ENCODE data around the gene ATP11A. TPM values are rescaled to one million over a fixed set of nuclear protein-coding genes. Genes with fewer than 3 reads are reported as not detected.

The ATP11A gene
- total RNA-seq, 2 donors from 2014 or later, result 15.8 to 19.6 TPM

GRCh38 chr13:112700291-112701060, 10.6 kb downstream of the ATP11A start:
- Histone ChIP-seq H3K4me1 (no peaks in the 10 kb centered on the region), H3K9ac (ENCODE audit: low read depth in 2 of 2, low read length in 2 of 2) (no peak overlapping the region), H3K27ac (no peak overlapping the region), H3K9me3 (no peaks in the 10 kb centered on the region), H3K27me3 (no peaks in the 10 kb centered on the region), H3K4me3 (no peak overlapping the region), H3K36me3 (no peaks in the 10 kb centered on the region)
- DNase-seq, result no peak
- TF ChIP-seq, protein P1, sequence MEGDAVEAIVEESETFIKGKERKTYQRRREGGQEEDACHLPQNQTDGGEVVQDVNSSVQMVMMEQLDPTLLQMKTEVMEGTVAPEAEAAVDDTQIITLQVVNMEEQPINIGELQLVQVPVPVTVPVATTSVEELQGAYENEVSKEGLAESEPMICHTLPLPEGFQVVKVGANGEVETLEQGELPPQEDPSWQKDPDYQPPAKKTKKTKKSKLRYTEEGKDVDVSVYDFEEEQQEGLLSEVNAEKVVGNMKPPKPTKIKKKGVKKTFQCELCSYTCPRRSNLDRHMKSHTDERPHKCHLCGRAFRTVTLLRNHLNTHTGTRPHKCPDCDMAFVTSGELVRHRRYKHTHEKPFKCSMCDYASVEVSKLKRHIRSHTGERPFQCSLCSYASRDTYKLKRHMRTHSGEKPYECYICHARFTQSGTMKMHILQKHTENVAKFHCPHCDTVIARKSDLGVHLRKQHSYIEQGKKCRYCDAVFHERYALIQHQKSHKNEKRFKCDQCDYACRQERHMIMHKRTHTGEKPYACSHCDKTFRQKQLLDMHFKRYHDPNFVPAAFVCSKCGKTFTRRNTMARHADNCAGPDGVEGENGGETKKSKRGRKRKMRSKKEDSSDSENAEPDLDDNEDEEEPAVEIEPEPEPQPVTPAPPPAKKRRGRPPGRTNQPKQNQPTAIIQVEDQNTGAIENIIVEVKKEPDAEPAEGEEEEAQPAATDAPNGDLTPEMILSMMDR (IDR thresholded peaks at IDR 0.05), result no peak
- intact Hi-C loops (cut with DNase I), result no loop called here

DNA sequence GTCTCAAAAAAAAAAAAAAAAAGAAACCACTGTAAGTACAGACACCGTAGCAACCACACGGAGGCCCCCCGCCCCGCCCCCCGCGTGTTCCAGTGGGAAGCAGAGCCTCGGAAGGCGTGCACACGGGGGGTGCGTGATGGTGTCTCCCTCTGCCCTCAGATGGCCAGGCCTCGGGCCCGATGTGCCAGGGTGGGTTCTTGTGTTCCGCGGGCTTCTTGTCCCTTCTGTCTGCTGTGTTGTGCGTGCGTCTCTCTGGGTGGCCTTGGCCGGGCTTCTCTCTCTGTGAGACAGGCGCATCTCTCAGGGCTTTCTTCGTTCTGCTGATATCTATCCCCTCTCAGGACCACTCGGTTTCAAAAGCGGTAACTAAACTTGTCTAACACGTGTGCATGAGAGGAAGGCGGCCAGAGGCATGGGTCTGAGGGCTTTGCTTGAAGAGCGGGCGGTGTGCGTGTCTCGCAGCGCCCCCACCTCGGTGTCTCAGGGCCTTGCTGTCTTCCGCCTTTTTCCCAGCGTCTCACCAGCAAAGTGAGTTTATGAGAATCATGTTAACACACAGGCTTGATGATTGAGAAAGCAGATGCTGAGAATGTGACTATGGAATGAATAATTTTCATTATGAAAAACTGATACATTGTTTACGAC, 12.6 kb downstream of the ATP11A start:
- Histone ChIP-seq H3K27ac (no peak overlapping the region), H3K9me3 (no peaks in the 10 kb centered on the region), H3K27me3 (no peaks in the 10 kb centered on the region), H3K4me1 (no peaks in the 10 kb centered on the region), H3K4me3 (no peak overlapping the region), H3K9ac (ENCODE audit: low read depth in 2 of 2, low read length in 2 of 2) (no peak overlapping the region), H3K36me3 (no peaks in the 10 kb centered on the region)
- TF ChIP-seq, protein P1 (IDR thresholded peaks at IDR 0.05), result no peak
- intact Hi-C loops (cut with DNase I), result no loop called here
- DNase-seq, result no peak

GRCh38 chr13:112702986-112703379, 13.1 kb downstream of the ATP11A start:
- Histone ChIP-seq H3K36me3 (no peaks in the 10 kb centered on the region), H3K27ac (no peak overlapping the region), H3K4me1 (no peaks in the 10 kb centered on the region), H3K9ac (ENCODE audit: low read depth in 2 of 2, low read length in 2 of 2) (no peak overlapping the region), H3K27me3 (no peaks in the 10 kb centered on the region), H3K9me3 (no peaks in the 10 kb centered on the region), H3K4me3 (no peak overlapping the region)
- no peak for DNase-seq
- TF ChIP-seq, protein P1 (IDR thresholded peaks at IDR 0.05), result no peak
- intact Hi-C loops (cut with DNase I), result no loop called here

- no peak for DNase-seq
- H3K4me1 ChIP-seq, result no peaks in the 10 kb centered on the region
- no peaks in the 10 kb centered on the region for H3K9me3 ChIP-seq
- TF ChIP-seq, protein P1 (IDR thresholded peaks at IDR 0.05), result no peak
- intact Hi-C loops (cut with DNase I), result no loop called here
- H3K27me3 ChIP-seq, result no peaks in the 10 kb centered on the region
- H3K9ac ChIP-seq (ENCODE audit: low read depth in 2 of 2, low read length in 2 of 2), result no peak overlapping the region
- H3K4me3 ChIP-seq, result no peak overlapping the region
- no peaks in the 10 kb centered on the region for H3K36me3 ChIP-seq
- H3K27ac ChIP-seq, result no peak overlapping the region
Measured at GRCh38 chr13:112703449-112704284, 13.8 kb downstream of the ATP11A start.

DNA sequence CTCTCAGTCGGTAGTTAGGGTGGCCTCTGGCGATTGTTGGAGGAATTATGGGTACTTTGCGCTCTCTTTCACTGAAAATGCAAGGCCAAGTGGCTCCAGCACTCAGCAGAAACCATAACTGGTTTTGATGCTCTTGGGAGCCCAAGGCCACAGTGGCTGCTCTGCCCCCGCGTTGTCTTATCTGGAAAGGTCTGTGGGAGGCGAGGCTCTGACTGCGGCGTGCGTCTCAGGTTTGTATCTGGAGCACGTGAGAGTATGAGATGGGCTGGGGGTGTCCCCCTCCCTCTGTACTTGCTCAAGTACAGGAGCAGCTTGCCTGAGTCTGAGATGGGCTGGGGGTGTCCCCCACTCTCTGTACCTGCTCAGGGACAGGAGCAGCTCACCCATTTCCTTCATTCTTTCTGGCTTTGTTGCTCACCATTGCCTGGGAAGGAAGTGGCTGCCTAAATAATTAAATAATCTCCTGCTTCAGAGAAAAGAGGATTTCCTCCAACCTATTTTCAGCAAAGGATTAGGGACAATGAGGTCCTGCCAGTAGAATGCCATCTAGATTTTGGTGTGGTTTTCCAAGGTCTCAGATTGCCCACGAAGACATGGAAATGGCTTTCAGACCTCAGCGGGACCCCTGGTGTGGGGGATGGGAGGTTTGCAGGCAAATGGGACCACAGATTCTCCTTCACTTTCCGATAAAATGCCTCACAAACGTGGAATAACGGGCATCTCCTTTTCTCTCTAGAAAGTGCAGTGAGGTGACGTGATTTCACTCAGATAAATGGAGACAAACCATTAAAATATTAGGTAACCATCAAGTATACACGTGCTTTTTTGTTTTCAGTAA, 14.7 kb downstream of the ATP11A start:
- Histone ChIP-seq H3K36me3 (no peaks in the 10 kb centered on the region), H3K27ac (no peak overlapping the region), H3K9me3 (no peaks in the 10 kb centered on the region), H3K4me1 (no peaks in the 10 kb centered on the region), H3K27me3 (no peaks in the 10 kb centered on the region), H3K9ac (ENCODE audit: low read depth in 2 of 2, low read length in 2 of 2) (no peak overlapping the region), H3K4me3 (no peak overlapping the region)
- no peak for DNase-seq
- TF ChIP-seq, protein P1 (IDR thresholded peaks at IDR 0.05), result no peak
- intact Hi-C loops (cut with DNase I), result no loop called here

Data from colonic mucosa (tissue), 4 donors.